ENCODE data around the gene TAF6. TPM values are rescaled to one million over a fixed set of nuclear protein-coding genes. Genes with fewer than 3 reads are reported as not detected.

Gene TAF6
- total and polyA plus RNA-seq, 2 of the 4 experiments (the other 2 are of a cell fraction), result 11.3 to 55.3 TPM

GRCh38 chr7:100163871-100164270 lies 44.7 kb upstream of the TAF6 start:
- POLR2A ChIA-PET (ENCODE audit: unreplicated experiment), result no interaction called here
- in situ Hi-C loops (cut with MboI; ENCODE audit: low sequenced_read_pairs) (no loop called here), intact Hi-C loops (cut with micrococcal nuclease) (no loop called here), dilution Hi-C loops (cut with HindIII; ENCODE audit: low sequenced_read_pairs, unreplicated experiment) (no loop called here)
- H3K18ac ChIP-seq (ENCODE audit: low read depth, low read length), result no peak overlapping the region
- DNase-seq (no peak), ATAC-seq (ENCODE audit: low read depth) (no peak)
- TF ChIP-seq RCOR1 (IDR thresholded peaks at IDR 0.05; ENCODE audit: insufficient replicate concordance, low read length) (no peak), SMC3 (IDR thresholded peaks at IDR 0.05; ENCODE audit: low read depth, low read length) (no peak)
- H4K5ac ChIP-seq (ENCODE audit: low read depth, low read length), result no peak overlapping the region
- H2BK15ac ChIP-seq (ENCODE audit: low read depth, low read length), result no peak overlapping the region
- no peak overlapping the region for H4K8ac ChIP-seq (ENCODE audit: low read depth in 2 of 2, low read length in 2 of 2)
- H4K91ac ChIP-seq (ENCODE audit: insufficient read depth, low read depth, low read length), result no peak overlapping the region
- no peak overlapping the region for H3K4ac ChIP-seq (ENCODE audit: low read depth, low read length)
- peaks cover 0 to 13% of the 10 kb centered on the region in 2 experiments; a peak in 1 of 4 replicates for H3K79me1 ChIP-seq (ENCODE audit: low read depth in 1 of 2, low read length in 2 of 2)
- WGBS, 2 experiments (ENCODE audit: extremely low coverage in 2 of 2, insufficient read length in 1 of 2), result 81% methylated on average over 2 of the region's 5 CpGs; no CpG with 5 or more reads in 1 of the 2 experiments
- H4K20me1 ChIP-seq (ENCODE audit: insufficient read depth, low read length), result no peaks in the 10 kb centered on the region
- H2BK120ac ChIP-seq (ENCODE audit: low read depth, low read length), result no peak overlapping the region
- H3K4me2 ChIP-seq (ENCODE audit: low read depth, low read length), result no peak overlapping the region
- no peak overlapping the region for H2BK20ac ChIP-seq (ENCODE audit: low read depth, low read length)
- H2AFZ ChIP-seq (replicated peaks; ENCODE audit: low read length, poor library complexity), result no peak overlapping the region
- no peak overlapping the region for H2BK5ac ChIP-seq (ENCODE audit: low read depth, low read length, poor library complexity, severe bottlenecking)
- H3K14ac ChIP-seq (replicated peaks; ENCODE audit: low read depth, low read length), result no peak overlapping the region
- no peak overlapping the region for H3K56ac ChIP-seq (ENCODE audit: extremely low read depth, insufficient read depth, low read length)
- no peak overlapping the region; the same call in 1 of the 2 replicates for H2AK5ac ChIP-seq (ENCODE audit: low read depth, low read length)
- H3K9ac ChIP-seq (ENCODE audit: low read depth, low read length), result no peak overlapping the region
- no peaks in the 10 kb centered on the region for H3K9me3 ChIP-seq (ENCODE audit: control insufficient read depth, insufficient read depth, low read length)
- no TSS peak for BruUV-seq (replicated peaks)
- H3K36me3 ChIP-seq (ENCODE audit: control insufficient read depth, insufficient read depth, low read length), result no peaks in the 10 kb centered on the region
- peaks cover 6% of the 10 kb centered on the region; the same call in 1 of the 2 replicates for H3K9me1 ChIP-seq (ENCODE audit: insufficient read depth, low read length)
- H3K4me3 ChIP-seq (ENCODE audit: insufficient read depth, low read depth, low read length), result no peak overlapping the region
- H2AK9ac ChIP-seq (replicated peaks; ENCODE audit: low read depth, low read length, poor library complexity), result peak overlapping the region; percentile 65
- no peaks in the 10 kb centered on the region for H3K27me3 ChIP-seq (ENCODE audit: control insufficient read depth, insufficient read depth, low read length)
- H3K27ac ChIP-seq (ENCODE audit: insufficient read depth, low read length), result no peak overlapping the region
- CTCF ChIA-PET, result no interaction called here
- H3K23ac ChIP-seq (ENCODE audit: low read depth, low read length), result no peak overlapping the region
- H3K4me1 ChIP-seq (ENCODE audit: control insufficient read depth, insufficient read depth, low read length), result peaks cover 6% of the 10 kb centered on the region
